ENCODE results near the gene LMOD1. TPM values are rescaled to one million over a fixed set of nuclear protein-coding genes. Genes with fewer than 3 reads are reported as not detected.

The LMOD1 gene
- total and polyA plus RNA-seq, 2 of the 8 experiments (the other 6 are each of a cell fraction or from before 2014, with no cell fraction given), result 0.77 to 1.4 TPM

- no peak for TF ChIP-seq CHD7 (IDR thresholded peaks at IDR 0.05; ENCODE audit: insufficient replicate concordance, low read length)
- no peak for TF ChIP-seq SP2 (IDR thresholded peaks at IDR 0.05; ENCODE audit: low read length)
- no peak for TF ChIP-seq SP1 (IDR thresholded peaks at IDR 0.05; ENCODE audit: low read depth, low read length)
- TF ChIP-seq JUND (IDR thresholded peaks at IDR 0.05; ENCODE audit: low read length), result no peak
- TF ChIP-seq, protein P1, sequence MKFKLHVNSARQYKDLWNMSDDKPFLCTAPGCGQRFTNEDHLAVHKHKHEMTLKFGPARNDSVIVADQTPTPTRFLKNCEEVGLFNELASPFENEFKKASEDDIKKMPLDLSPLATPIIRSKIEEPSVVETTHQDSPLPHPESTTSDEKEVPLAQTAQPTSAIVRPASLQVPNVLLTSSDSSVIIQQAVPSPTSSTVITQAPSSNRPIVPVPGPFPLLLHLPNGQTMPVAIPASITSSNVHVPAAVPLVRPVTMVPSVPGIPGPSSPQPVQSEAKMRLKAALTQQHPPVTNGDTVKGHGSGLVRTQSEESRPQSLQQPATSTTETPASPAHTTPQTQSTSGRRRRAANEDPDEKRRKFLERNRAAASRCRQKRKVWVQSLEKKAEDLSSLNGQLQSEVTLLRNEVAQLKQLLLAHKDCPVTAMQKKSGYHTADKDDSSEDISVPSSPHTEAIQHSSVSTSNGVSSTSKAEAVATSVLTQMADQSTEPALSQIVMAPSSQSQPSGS (IDR thresholded peaks at IDR 0.05; ENCODE audit: low read length), result no peak
- no peak for TF ChIP-seq SIN3A (conservative IDR thresholded peaks at IDR 0.05 in 1 of 2, IDR thresholded peaks at IDR 0.05 in 1 of 2; ENCODE audit: low read depth in 1 of 2, low read length in 2 of 2)
- no peak for TF ChIP-seq ASH2L (IDR thresholded peaks at IDR 0.05; ENCODE audit: low read length)
Observed at GRCh38 chr1:201964261-201964660, 17.9 kb upstream of the LMOD1 start (continued).
